ENCODE results near the gene ART3.

ART3 gene

DNA sequence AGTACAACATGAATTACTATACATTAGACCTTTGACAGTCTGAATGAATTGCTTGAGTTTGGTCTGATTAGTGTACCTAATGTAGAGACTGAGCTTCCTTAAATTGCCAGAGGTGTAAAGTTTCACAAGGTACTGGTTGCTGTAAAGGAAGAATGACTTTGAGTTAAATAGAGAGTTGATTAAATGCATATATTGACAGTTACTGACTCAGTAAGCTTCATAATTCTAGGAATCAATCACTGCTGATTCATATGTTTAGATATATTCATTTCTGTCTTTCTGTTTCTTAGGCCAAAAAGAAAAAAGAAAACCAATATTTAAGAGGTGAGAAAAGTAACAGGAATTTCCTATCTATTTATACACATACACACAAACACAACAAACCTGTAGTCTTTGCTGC, 16.2 kb upstream of the ART3 start:
- Mint-ChIP-seq H3K27ac (peak overlapping the region; percentile 89), H3K36me3 (ENCODE audit: low read depth) (no peaks in the 10 kb centered on the region), H3K27me3 (peaks cover 40% of the 10 kb centered on the region), H3K9me3 (no peaks in the 10 kb centered on the region), H3K4me3 (peak overlapping the region; percentile 1), H3K4me1 (ENCODE audit: low read depth) (peaks cover 70% of the 10 kb centered on the region)
- DNase-seq = no peak

DNA sequence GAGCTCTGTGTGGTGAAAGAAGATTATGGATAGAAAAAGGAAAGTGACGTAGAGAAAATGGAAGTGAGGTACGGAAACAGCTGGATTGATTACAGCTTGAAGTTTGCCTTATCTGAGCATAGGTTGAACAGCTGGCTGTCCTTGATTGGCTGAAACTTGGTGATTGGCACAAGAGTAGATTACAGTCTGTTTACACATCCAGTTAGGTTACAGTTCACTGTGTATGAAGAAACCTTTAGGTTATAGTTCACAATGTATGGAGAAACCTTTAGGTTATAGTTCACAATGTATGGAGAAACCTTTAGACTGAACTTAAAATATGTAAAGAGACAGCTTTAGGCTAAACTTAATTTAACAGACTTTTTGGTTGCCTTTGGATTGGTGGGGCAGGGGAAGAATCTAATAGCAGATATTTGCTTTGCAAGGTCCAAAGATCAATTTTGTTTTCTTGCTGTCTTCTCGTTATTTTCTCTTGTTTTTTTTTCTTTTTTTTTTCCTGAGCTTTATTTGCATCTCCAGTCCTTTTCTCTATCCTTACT, 15.6 kb upstream of the ART3 start:
- peak overlapping the region; percentile 1 for H3K4me3 Mint-ChIP-seq
- H3K27ac Mint-ChIP-seq = peak overlapping the region; percentile 89
- H3K27me3 Mint-ChIP-seq = peaks cover 36% of the 10 kb centered on the region
- DNase-seq = no peak
- no peaks in the 10 kb centered on the region for H3K36me3 Mint-ChIP-seq (ENCODE audit: low read depth)
- no peaks in the 10 kb centered on the region for H3K9me3 Mint-ChIP-seq
- peaks cover 69% of the 10 kb centered on the region for H3K4me1 Mint-ChIP-seq (ENCODE audit: low read depth)

- H3K27ac Mint-ChIP-seq = peak overlapping the region; percentile 56
- peaks cover 69% of the 10 kb centered on the region for H3K4me1 Mint-ChIP-seq (ENCODE audit: low read depth)
- H3K27me3 Mint-ChIP-seq = peaks cover 35% of the 10 kb centered on the region
Measured at GRCh38 chr4:76059750-76060149, 14.8 kb upstream of the ART3 start.

GRCh38 chr4:76060506-76060905, 14.0 kb upstream of the ART3 start:
- no peak for DNase-seq
- peaks cover 61% of the 10 kb centered on the region for H3K4me1 Mint-ChIP-seq (ENCODE audit: low read depth)
- H3K27ac Mint-ChIP-seq = peak overlapping the region; percentile 56

More at GRCh38 chr4:76059750-76060149, 14.8 kb upstream of the ART3 start:
- H3K9me3 Mint-ChIP-seq = no peaks in the 10 kb centered on the region
- peak overlapping the region; percentile 20 for H3K4me3 Mint-ChIP-seq
- DNase-seq = no peak
- no peaks in the 10 kb centered on the region for H3K36me3 Mint-ChIP-seq (ENCODE audit: low read depth)

DNA sequence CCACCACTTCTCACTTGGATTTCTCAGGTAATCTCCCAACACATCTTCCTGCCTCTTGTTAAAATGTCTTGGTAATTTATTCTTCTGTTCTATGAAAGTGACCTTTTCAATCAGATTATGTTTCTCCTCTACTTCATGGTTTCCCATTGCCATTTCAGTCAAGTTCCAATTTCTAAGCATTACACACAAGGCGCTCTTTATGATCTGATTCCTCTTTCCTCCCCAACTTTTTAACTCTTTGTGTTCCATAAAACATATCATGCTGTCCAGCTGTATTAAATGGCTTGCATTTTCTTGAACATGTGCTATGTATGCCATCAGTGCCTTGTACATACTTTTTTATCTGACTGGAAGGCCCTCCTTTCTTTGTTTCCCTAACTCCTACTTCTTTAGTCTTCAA, 13.1 kb upstream of the ART3 start:
- H3K9me3 Mint-ChIP-seq = no peaks in the 10 kb centered on the region
- H3K27me3 Mint-ChIP-seq = peaks cover 21% of the 10 kb centered on the region
- no peak overlapping the region for H3K27ac Mint-ChIP-seq
- no peak for DNase-seq
- H3K36me3 Mint-ChIP-seq (ENCODE audit: low read depth) = no peaks in the 10 kb centered on the region
- peaks cover 52% of the 10 kb centered on the region for H3K4me1 Mint-ChIP-seq (ENCODE audit: low read depth)
- no peak overlapping the region for H3K4me3 Mint-ChIP-seq

More at GRCh38 chr4:76060506-76060905, 14.0 kb upstream of the ART3 start:
- Mint-ChIP-seq H3K9me3 (no peaks in the 10 kb centered on the region), H3K4me3 (peak overlapping the region; percentile 20), H3K27me3 (peaks cover 30% of the 10 kb centered on the region), H3K36me3 (ENCODE audit: low read depth) (no peaks in the 10 kb centered on the region)

DNA sequence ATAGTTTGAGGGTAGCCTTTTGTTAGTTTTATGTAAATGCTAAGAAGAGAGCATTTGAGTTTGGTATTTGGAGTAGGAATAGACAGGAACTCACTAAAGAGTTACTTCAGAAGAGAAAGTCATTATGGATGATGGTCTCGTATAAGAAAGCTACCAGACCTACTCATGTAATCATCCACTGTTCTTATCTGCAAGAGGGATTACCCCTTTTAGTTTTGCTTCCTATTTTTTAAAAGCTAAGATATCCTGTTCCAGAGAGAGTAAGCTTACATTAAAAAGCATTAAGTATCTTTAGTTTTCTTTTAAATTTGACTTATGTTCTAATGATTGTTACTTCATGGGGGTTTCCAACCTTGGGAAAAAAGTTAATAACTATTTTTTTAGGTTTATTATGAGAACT, 12.5 kb upstream of the ART3 start:
- H3K4me3 Mint-ChIP-seq = no peak overlapping the region
- peaks cover 19% of the 10 kb centered on the region for H3K27me3 Mint-ChIP-seq
- H3K27ac Mint-ChIP-seq = no peak overlapping the region
- no peaks in the 10 kb centered on the region for H3K36me3 Mint-ChIP-seq (ENCODE audit: low read depth)
- no peak for DNase-seq
- H3K4me1 Mint-ChIP-seq (ENCODE audit: low read depth) = peaks cover 51% of the 10 kb centered on the region
- H3K9me3 Mint-ChIP-seq = no peaks in the 10 kb centered on the region

DNA sequence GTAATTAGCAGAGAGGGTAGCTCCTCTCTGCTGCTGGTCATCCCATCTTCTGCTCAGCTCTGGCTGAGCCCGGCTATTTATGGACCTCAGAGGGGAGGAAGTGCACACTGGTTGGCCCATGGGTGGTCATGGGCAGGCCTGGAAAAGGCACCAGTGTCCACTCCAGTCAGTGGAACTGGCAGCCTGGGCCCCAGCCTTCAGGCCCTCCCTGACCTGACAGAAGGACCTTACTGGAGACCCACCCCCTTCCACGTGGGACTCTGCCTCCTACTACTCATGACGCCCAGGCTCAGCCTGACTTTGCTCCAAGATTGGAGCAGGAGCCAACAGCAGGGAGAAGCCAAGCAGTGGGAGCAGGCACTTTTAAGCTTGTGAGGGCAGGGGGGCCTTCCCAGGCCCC, 8.0 kb upstream of the ART3 start:
- Mint-ChIP-seq H3K4me3 (no peak overlapping the region), H3K4me1 (ENCODE audit: low read depth) (peaks cover 6% of the 10 kb centered on the region), H3K36me3 (ENCODE audit: low read depth) (no peaks in the 10 kb centered on the region), H3K9me3 (no peaks in the 10 kb centered on the region), H3K27me3 (peaks cover 5% of the 10 kb centered on the region), H3K27ac (no peak overlapping the region)
- DNase-seq = no peak

DNA sequence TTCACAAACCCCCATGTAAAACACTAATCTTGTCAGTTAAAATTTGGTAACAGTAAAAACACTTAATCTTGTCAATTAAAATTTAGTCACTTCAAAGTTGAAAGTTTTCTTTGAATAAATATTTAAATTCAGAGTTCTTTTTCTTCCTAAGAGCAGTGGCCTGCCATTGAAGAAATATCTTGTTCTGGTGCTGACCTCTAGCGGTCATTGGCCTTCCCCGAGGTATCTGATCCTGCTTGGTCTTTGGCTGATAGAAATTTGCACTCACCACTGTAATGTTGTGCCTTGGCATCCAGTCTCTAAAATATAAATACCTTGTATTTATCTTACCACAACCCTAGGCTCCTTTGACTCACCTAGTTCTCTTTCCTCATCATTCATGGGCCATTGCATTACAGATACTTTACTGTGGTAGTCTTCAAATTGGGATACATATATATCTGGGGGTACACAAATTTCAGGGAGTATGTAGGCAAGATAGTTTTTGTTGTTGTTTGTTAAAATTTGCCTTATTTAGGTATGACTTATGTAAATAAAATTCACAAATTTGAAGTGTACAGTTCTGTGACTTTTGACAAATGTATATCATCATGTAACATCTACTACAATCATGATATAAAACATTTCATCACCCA, 6.7 kb upstream of the ART3 start:
- Mint-ChIP-seq H3K4me1 (ENCODE audit: low read depth) (no peaks in the 10 kb centered on the region), H3K27me3 (no peaks in the 10 kb centered on the region), H3K27ac (no peak overlapping the region), H3K9me3 (no peaks in the 10 kb centered on the region), H3K36me3 (ENCODE audit: low read depth) (no peaks in the 10 kb centered on the region), H3K4me3 (no peak overlapping the region)
- DNase-seq = peak; percentile 68

GRCh38 chr4:76072760-76073159, 1.7 kb upstream of the ART3 start:
- no peak for DNase-seq
- Mint-ChIP-seq H3K27me3 (no peaks in the 10 kb centered on the region), H3K4me1 (ENCODE audit: low read depth) (peaks cover 1% of the 10 kb centered on the region), H3K9me3 (no peaks in the 10 kb centered on the region), H3K4me3 (no peak overlapping the region), H3K27ac (no peak overlapping the region), H3K36me3 (ENCODE audit: low read depth) (no peaks in the 10 kb centered on the region)

DNA sequence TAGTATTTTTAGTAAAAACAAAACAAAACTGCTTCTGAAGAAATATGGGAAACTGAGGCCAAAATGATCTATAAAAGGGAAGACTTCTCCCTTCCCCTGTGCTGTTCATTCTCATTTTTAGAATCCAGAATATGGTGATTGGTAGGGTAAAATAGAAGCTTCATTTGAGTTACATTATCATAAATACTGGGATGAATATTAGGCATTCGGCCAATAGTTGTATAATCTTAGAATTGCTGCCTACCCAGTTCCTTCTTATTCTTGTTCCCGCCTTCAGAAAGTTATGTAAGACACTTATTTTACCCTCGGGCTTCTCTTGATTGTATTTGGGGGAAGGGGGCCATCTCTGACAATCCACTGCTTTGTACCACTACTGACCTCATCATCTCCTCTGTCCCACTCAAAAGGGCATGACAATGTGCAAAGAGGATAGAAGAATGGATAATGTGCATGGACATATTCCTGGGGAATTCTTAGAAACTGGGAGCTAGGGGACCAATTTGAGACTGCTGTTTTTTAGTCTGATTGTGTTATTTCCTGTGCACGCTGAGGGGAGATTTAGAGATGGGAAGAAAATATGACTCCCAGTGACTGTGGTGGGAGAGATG, 588 bp downstream of the ART3 start:
- no peaks in the 10 kb centered on the region for H3K27me3 Mint-ChIP-seq
- DNase-seq = no peak
- no peaks in the 10 kb centered on the region for H3K36me3 Mint-ChIP-seq (ENCODE audit: low read depth)
- H3K4me1 Mint-ChIP-seq (ENCODE audit: low read depth) = peaks cover 1% of the 10 kb centered on the region
- H3K4me3 Mint-ChIP-seq = no peak overlapping the region
- H3K9me3 Mint-ChIP-seq = no peaks in the 10 kb centered on the region
- no peak overlapping the region for H3K27ac Mint-ChIP-seq

GRCh38 chr4:76078033-76078613, 3.6 kb downstream of the ART3 start:
- Mint-ChIP-seq H3K27me3 (no peaks in the 10 kb centered on the region), H3K4me1 (ENCODE audit: low read depth) (peaks cover 1% of the 10 kb centered on the region), H3K36me3 (ENCODE audit: low read depth) (no peaks in the 10 kb centered on the region), H3K27ac (no peak overlapping the region), H3K9me3 (no peaks in the 10 kb centered on the region), H3K4me3 (no peak overlapping the region)
- DNase-seq = no peak

DNA sequence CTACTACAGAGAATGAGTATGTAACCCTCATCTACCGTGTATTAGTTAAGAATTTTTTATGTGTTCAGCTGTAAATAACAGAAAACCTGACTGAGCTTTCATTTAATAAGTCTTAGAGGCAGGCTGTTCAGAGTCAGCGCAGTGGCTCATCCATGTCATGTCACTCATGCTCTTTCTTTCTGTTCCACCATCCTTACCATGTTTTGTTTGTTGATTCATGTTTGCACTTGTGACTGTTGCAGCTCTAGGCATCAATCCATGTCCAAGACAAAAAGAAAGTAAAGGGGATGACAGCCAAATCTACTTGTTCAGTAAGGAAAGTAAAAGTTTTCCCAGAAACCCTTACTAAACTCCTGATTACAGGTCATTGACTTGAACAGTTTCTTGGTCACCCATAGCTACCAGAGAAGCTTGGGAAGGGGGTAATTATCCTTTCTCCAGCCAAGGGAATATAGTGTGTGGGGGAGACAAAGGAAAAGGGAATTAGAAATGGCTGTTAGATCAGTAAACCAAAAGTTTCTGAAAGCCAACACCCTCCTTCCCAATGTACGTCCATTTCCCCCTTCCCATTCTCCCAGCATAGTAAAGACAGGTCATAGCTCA, 9.0 kb downstream of the ART3 start:
- Mint-ChIP-seq H3K27me3 (peaks cover 2% of the 10 kb centered on the region), H3K4me1 (ENCODE audit: low read depth) (peaks cover 2% of the 10 kb centered on the region), H3K4me3 (no peak overlapping the region), H3K36me3 (ENCODE audit: low read depth) (no peaks in the 10 kb centered on the region), H3K9me3 (no peaks in the 10 kb centered on the region), H3K27ac (no peak overlapping the region)
- DNase-seq = no peak

- peaks cover 2% of the 10 kb centered on the region for H3K27me3 Mint-ChIP-seq
- no peak overlapping the region for H3K4me3 Mint-ChIP-seq
- no peak overlapping the region for H3K27ac Mint-ChIP-seq
- no peak for DNase-seq
- H3K36me3 Mint-ChIP-seq (ENCODE audit: low read depth) = no peaks in the 10 kb centered on the region
- peaks cover 2% of the 10 kb centered on the region for H3K4me1 Mint-ChIP-seq (ENCODE audit: low read depth)
- H3K9me3 Mint-ChIP-seq = no peaks in the 10 kb centered on the region
Measured at GRCh38 chr4:76084542-76084941, 10.0 kb downstream of the ART3 start.

- Mint-ChIP-seq H3K4me3 (no peak overlapping the region), H3K27ac (no peak overlapping the region), H3K27me3 (peaks cover 2% of the 10 kb centered on the region), H3K4me1 (ENCODE audit: low read depth) (peaks cover 6% of the 10 kb centered on the region), H3K36me3 (ENCODE audit: low read depth) (no peaks in the 10 kb centered on the region), H3K9me3 (no peaks in the 10 kb centered on the region)
- no peak for DNase-seq
Measured at GRCh38 chr4:76087007-76087769, 12.7 kb downstream of the ART3 start.

Measured in activated T-cell treated with anti-CD3 and anti-CD28 coated beads, Interleukin-2, amount 50 U/mL, for 24 hours (primary cell).